PC-9 (cell line): Measurements from ENCODE around the gene SRGAP1. TPM values are rescaled to one million over a fixed set of nuclear protein-coding genes. Genes with fewer than 3 reads are reported as not detected.

Source experiments
- BruUV-seq: library from RNA; stranded (reverse); fragments of 400-500 nt; replicated peaks from 2 replicates; lab custom pipeline; 2021; lab: Mats Ljungman, UMichigan
- CTCF ChIA-PET: fragments of 300-600 bp; sonication (Branson Sonifier 250); formaldehyde crosslinking; loops from one replicate; lab custom pipeline; 2022; ENCODE audit warnings: antibody characterized with exemption; lab: Charles Lee
- POLR2A ChIA-PET: fragments of 300-600 bp; sonication (Branson Sonifier 250); formaldehyde crosslinking; loops from one replicate; lab custom pipeline; 2022; ENCODE audit warnings: antibody characterized with exemption; ENCODE audit not compliant: unreplicated experiment; lab: Charles Lee
- DNase-seq, 2 experiments: peaks; one replicate each; pipeline versions ENCODE4 v3.0.0 to v3.0.0-alpha.2; 2015 to 2022; ENCODE audit warnings: mixed read lengths in 1 of 2
- H2AFZ ChIP-seq: fragments of 200-600 bp; sonication (generic); 2 replicates; pipeline ENCODE4 v1.8.1; 2017; ENCODE audit warnings: antibody characterized with exemption
- H3F3A ChIP-seq: fragments of 200-600 bp; sonication (generic); 2 replicates; pipeline ENCODE4 v1.8.1; 2017; ENCODE audit warnings: antibody characterized with exemption, mild to moderate bottlenecking, low read depth; ENCODE audit not compliant: insufficient read depth
- H3K27ac ChIP-seq: fragments of 200-600 bp; sonication (generic); 2 replicates; pipeline ENCODE4 v1.6.1; 2016; ENCODE audit warnings: mixed run types
- H3K27me3 ChIP-seq: fragments of 200-600 bp; sonication (generic); 2 replicates; pipeline ENCODE4 v1.6.1; 2016; ENCODE audit warnings: low read depth, mixed run types; ENCODE audit not compliant: insufficient read depth
- H3K36me3 ChIP-seq: fragments of 200-600 bp; sonication (generic); 2 replicates; pipeline ENCODE4 v1.6.1; 2016; ENCODE audit warnings: low read depth, mixed run types
- H3K4me1 ChIP-seq: fragments of 200-600 bp; sonication (generic); replicated peaks from 2 replicates; pipeline ENCODE4 v1.6.1; 2016; ENCODE audit warnings: mixed run types; ENCODE audit not compliant: insufficient read depth
- H3K4me2 ChIP-seq: fragments of 200-600 bp; sonication (generic); 2 replicates; pipeline ENCODE4 v1.6.1; 2017; ENCODE audit warnings: mixed run types
- H3K4me3 ChIP-seq: fragments of 200-600 bp; sonication (generic); 2 replicates; pipeline ENCODE4 v1.6.1; 2016; ENCODE audit warnings: mixed run types
- H3K79me2 ChIP-seq: fragments of 200-600 bp; sonication (generic); 2 replicates; pipeline ENCODE4 v1.6.1; 2017; ENCODE audit warnings: low read depth, mixed run types
- H3K9me2 ChIP-seq: fragments of 200-600 bp; sonication (generic); 2 replicates; pipeline ENCODE4 v1.8.1; 2017; ENCODE audit warnings: mild to moderate bottlenecking; ENCODE audit not compliant: insufficient read depth
- H3K9me3 ChIP-seq: fragments of 200-600 bp; sonication (generic); 2 replicates; pipeline ENCODE4 v1.8.1; 2016; ENCODE audit warnings: low read depth; ENCODE audit not compliant: insufficient read depth
- H4K20me1 ChIP-seq: fragments of 200-600 bp; sonication (generic); 2 replicates; pipeline ENCODE4 v1.8.1; 2017; ENCODE audit not compliant: insufficient read depth
- CTCF ChIP-seq: fragments of 200-600 bp; sonication (generic); conservative IDR thresholded peaks from 2 replicates; pipeline ENCODE4 v1.6.1; 2017; ENCODE audit warnings: mixed run types, antibody characterized with exemption, mild to moderate bottlenecking, moderate library complexity
- EZH2 ChIP-seq: fragments of 200-600 bp; sonication (generic); IDR thresholded peaks from 2 replicates; pipeline ENCODE4 v1.8.0; 2017; ENCODE audit warnings: antibody characterized with exemption, low read depth
- intact Hi-C: fragments of 100-400 bp; cut with micrococcal nuclease; formaldehyde crosslinking; loops from one replicate; pipeline ENCODE4 v1.10.0; 2022; ENCODE audit not compliant: unreplicated experiment
- total RNA-seq: library from RNA; stranded (reverse); gene quantifications from 2 replicates; pipeline ENCODE4 v1.2.3, GENCODE V29; 2021

The SRGAP1 gene
- total RNA-seq, 1 experiment from 2014 or later = 24.5 TPM

- H3K79me2 ChIP-seq = no peaks in the 10 kb centered on the region
- H3K4me2 ChIP-seq = no peak overlapping the region
- H3K9me3 ChIP-seq = no peaks in the 10 kb centered on the region
- TF ChIP-seq CTCF (no peak), EZH2 (no peak)
- H3K27ac ChIP-seq = no peak overlapping the region
- no TSS peak for BruUV-seq
- H3F3A ChIP-seq = no peaks in the 10 kb centered on the region
- POLR2A ChIA-PET = no interaction called here
- CTCF ChIA-PET = no interaction called here
- no peaks in the 10 kb centered on the region for H3K36me3 ChIP-seq
- no peak for DNase-seq
- H4K20me1 ChIP-seq = no peaks in the 10 kb centered on the region
- intact Hi-C loops = no loop called here
- H2AFZ ChIP-seq = no peak overlapping the region
- no peaks in the 10 kb centered on the region for H3K27me3 ChIP-seq
- H3K4me3 ChIP-seq = no peak overlapping the region
- H3K9me2 ChIP-seq = no peaks in the 10 kb centered on the region
- H3K4me1 ChIP-seq = no peaks in the 10 kb centered on the region
These were observed 28.5 kb upstream of the SRGAP1 start for GRCh38 chr12:63816031-63816430.

- no peaks in the 10 kb centered on the region for H3K9me3 ChIP-seq
- DNase-seq = no peak
- no peaks in the 10 kb centered on the region for H3K79me2 ChIP-seq
- H3K4me2 ChIP-seq = no peak overlapping the region
- no peak overlapping the region for H2AFZ ChIP-seq
- no peaks in the 10 kb centered on the region for H4K20me1 ChIP-seq
- H3K4me3 ChIP-seq = no peak overlapping the region
- H3F3A ChIP-seq = no peaks in the 10 kb centered on the region
- H3K9me2 ChIP-seq = no peaks in the 10 kb centered on the region
- H3K27me3 ChIP-seq = no peaks in the 10 kb centered on the region
- BruUV-seq = no TSS peak
- POLR2A ChIA-PET = no interaction called here
- H3K36me3 ChIP-seq = no peaks in the 10 kb centered on the region
- no peaks in the 10 kb centered on the region for H3K4me1 ChIP-seq
- no peak overlapping the region for H3K27ac ChIP-seq
- intact Hi-C loops = no loop called here
- TF ChIP-seq EZH2 (no peak), CTCF (no peak)
- CTCF ChIA-PET = no interaction called here
These were observed 24.1 kb upstream of the SRGAP1 start for GRCh38 chr12:63820427-63820826.

- ChIA-PET POLR2A (no interaction called here), CTCF (no interaction called here)
- no peaks in the 10 kb centered on the region for H3K9me3 ChIP-seq
- no peaks in the 10 kb centered on the region for H3K4me1 ChIP-seq
- H3K36me3 ChIP-seq = no peaks in the 10 kb centered on the region
- H4K20me1 ChIP-seq = no peaks in the 10 kb centered on the region
- no peaks in the 10 kb centered on the region for H3K27me3 ChIP-seq
- no peaks in the 10 kb centered on the region for H3K9me2 ChIP-seq
- no peaks in the 10 kb centered on the region for H3F3A ChIP-seq
- no peak overlapping the region for H3K4me3 ChIP-seq
- no peaks in the 10 kb centered on the region for H3K79me2 ChIP-seq
- no peak overlapping the region for H3K27ac ChIP-seq
- no TSS peak for BruUV-seq
- no peak overlapping the region for H2AFZ ChIP-seq
- intact Hi-C loops = no loop called here
- DNase-seq = no peak
- no peak overlapping the region for H3K4me2 ChIP-seq
- no peak for TF ChIP-seq CTCF
- TF ChIP-seq EZH2 = no peak
These were observed 22.7 kb upstream of the SRGAP1 start for GRCh38 chr12:63821781-63822251.
